Measurements from ENCODE around the gene CLCN1. TPM values are rescaled to one million over a fixed set of nuclear protein-coding genes. Genes with fewer than 3 reads are reported as not detected.

CLCN1 gene
- total RNA-seq (2022; extraction: Qiagen RNA extraction; ENCODE audit: low read depth) = 0.06 to 0.11 TPM in 2 of 5 replicates, not detected in the others

GRCh38 chr7:143315776-143316175 is at the start of gene CLCN1:
TSS of gene CLCN1 (plus strand) at chr7:143316111. CDS start at chr7:143316213, 102 bp downstream.

DNA sequence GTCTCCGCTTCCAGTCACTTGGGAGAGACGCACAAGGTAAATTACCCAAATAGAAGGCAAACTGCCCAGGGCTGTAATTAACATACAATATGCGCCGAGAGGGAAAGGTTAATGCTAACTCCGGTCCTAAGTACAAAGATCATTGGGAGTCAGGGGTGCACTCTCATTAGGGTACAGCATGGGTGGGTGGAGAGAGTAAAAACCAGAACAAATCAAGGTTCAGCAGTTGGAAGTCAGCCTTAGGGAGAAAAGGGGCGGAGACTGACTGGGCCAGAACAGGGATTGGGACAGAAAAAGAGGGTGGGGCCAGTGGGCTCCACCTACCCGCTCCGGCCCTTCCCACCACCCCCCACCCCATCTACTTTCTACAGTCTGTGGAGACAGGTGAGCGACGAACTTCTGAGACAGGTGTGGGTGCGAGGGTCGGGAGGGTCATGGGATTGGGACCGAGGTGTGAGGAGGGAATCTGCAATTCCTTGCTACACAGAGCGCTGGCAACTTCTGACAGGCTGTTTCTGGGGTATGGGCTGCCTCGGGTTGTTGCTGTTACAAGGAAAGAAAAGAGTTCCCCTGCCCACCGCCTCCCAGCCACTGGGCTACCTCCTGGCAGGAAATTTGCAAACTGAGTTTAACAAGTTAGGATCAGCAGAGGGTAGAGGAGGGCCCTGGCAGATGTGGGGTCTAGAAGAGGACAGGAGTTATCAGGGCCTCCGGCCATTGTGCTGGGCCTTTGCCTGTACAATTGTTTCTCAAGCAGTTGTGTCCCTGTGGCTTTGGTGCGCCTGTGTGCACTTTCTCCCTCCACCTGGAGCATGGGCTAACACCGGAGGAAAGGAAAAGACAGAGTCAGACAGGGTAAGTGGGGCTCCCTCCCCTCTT is 31.1 kb upstream of the CLCN1 start, which contains the start of gene TMEM139:
Gene TMEM139, plus strand, starts transcription at position 368 of the 879 bp plus-strand sequence. CDS start 1,000 bp downstream, outside the sequence.

GRCh38 chr7:143287935-143288826 is 27.7 kb upstream of the CLCN1 start, which contains the start of gene CASP2:
TSS of gene CASP2 (plus strand) at chr7:143288351. CDS start at chr7:143288456, 105 bp downstream.

GRCh38 chr7:143362131-143363015 is 46.5 kb downstream of the CLCN1 start, which contains the start of gene FAM131B:
TSS of gene FAM131B (minus strand) at chr7:143362713. CDS start at chr7:143362603, 110 bp downstream.

GRCh38 chr7:143380646-143381426 is 64.9 kb downstream of the CLCN1 start, which contains the start of gene ZYX:
TSS of gene ZYX (plus strand) at chr7:143381345. CDS start at chr7:143381572, 227 bp downstream.

Other genes starting within 250 kb of the CLCN1 start
- 0.28 TPM in 1 of 5 replicates, not detected in the others for gene PIP, start 184.0 kb upstream of the CLCN1 start, total RNA-seq (2022; extraction: Qiagen RNA extraction; ENCODE audit: low read depth)
- gene TAS2R39, start 132.7 kb upstream of the CLCN1 start, total RNA-seq (2022; extraction: Qiagen RNA extraction; ENCODE audit: low read depth) = not detected in 5 replicates
- gene TAS2R40, start 94.1 kb upstream of the CLCN1 start, total RNA-seq (2022; extraction: Qiagen RNA extraction; ENCODE audit: low read depth) = not detected in 5 replicates
- gene GSTK1, start 52.7 kb upstream of the CLCN1 start, total RNA-seq (2022; extraction: Qiagen RNA extraction; ENCODE audit: low read depth) = 111 to 134 TPM (median 116 TPM) in 5 replicates
- gene TMEM139, start 31.2 kb upstream of the CLCN1 start, total RNA-seq (2022; extraction: Qiagen RNA extraction; ENCODE audit: low read depth) = 0.85 to 1.7 TPM (median 1.4 TPM) in 5 replicates
- gene CASP2, start 27.8 kb upstream of the CLCN1 start, total RNA-seq (2022; extraction: Qiagen RNA extraction; ENCODE audit: low read depth) = 17.1 to 23.9 TPM (median 20.9 TPM) in 5 replicates
- 0.33 to 0.71 TPM (median 0.46 TPM) in 5 replicates for gene FAM131B, start 46.6 kb downstream of the CLCN1 start, total RNA-seq (2022; extraction: Qiagen RNA extraction; ENCODE audit: low read depth)
- gene ZYX, start 65.2 kb downstream of the CLCN1 start, total RNA-seq (2022; extraction: Qiagen RNA extraction; ENCODE audit: low read depth) = 142 to 207 TPM (median 178 TPM) in 5 replicates
- not detected in 5 replicates for gene EPHA1, start 92.7 kb downstream of the CLCN1 start, total RNA-seq (2022; extraction: Qiagen RNA extraction; ENCODE audit: low read depth)
- not detected in 5 replicates for gene TAS2R60, start 127.3 kb downstream of the CLCN1 start, total RNA-seq (2022; extraction: Qiagen RNA extraction; ENCODE audit: low read depth)
- not detected in 5 replicates for gene TAS2R41, start 161.8 kb downstream of the CLCN1 start, total RNA-seq (2022; extraction: Qiagen RNA extraction; ENCODE audit: low read depth)

All from A549 treated with RU486 at 1 μM for 4 hours (cell line).